Frontal cortex (tissue), 4 donors: ENCODE measurements around the gene NRN1L. TPM values are rescaled to one million over a fixed set of nuclear protein-coding genes. Genes with fewer than 3 reads are reported as not detected.

Experiments used
- DNase-seq, 2 donors: peaks; one replicate each; pipeline ENCODE4 v3.0.0; 2012; ENCODE audit warnings: low spot score in 2 of 2
- FAIRE-seq: peaks from 2 replicates; lab custom pipeline; 2012; peaks lifted over from hg19 to GRCh38; lab: Jason Lieb, UNC
- total RNA-seq: library from RNA; depleted of rRNA; stranded (reverse); fragments of >200 nt; gene quantifications from one replicate; pipeline ENCODE4 v1.2.3, GENCODE V29; 2014
- donor health status: control.
- donor health status: control.
- donor health status: control.

Gene NRN1L
- total RNA-seq, 1 donor from 2014 or later, result not detected

GRCh38 chr16:67880584-67880983 is 4.1 kb upstream of the NRN1L start:
- no peak for FAIRE-seq

GRCh38 chr16:67881621-67882161 is 3.0 kb upstream of the NRN1L start:
- DNase-seq, result peak; percentile 51 to 70
- FAIRE-seq, result no peak

More at GRCh38 chr16:67880584-67880983, 4.1 kb upstream of the NRN1L start:
- DNase-seq, result no peak

- no peak for FAIRE-seq
Observed at GRCh38 chr16:67882374-67883145, 2.1 kb upstream of the NRN1L start.

GRCh38 chr16:67883146-67883871 is 1.4 kb upstream of the NRN1L start:
- FAIRE-seq (no peak), DNase-seq (no peak)

More at GRCh38 chr16:67882374-67883145, 2.1 kb upstream of the NRN1L start:
- DNase-seq, result peak; percentile 53 to 83

GRCh38 chr16:67883872-67884261 is 818 bp upstream of the NRN1L start:
- FAIRE-seq, result no peak
- peak; percentile 71 to 79 for DNase-seq

- DNase-seq (no peak), FAIRE-seq (no peak)
Observed at GRCh38 chr16:67885545-67885944, 860 bp downstream of the NRN1L start.

GRCh38 chr16:67885976-67886375 is 1.3 kb downstream of the NRN1L start:
- no peak for DNase-seq
- FAIRE-seq, result no peak

- FAIRE-seq, result no peak
- no peak for DNase-seq
Observed at GRCh38 chr16:67886387-67886786, 1.7 kb downstream of the NRN1L start.

- DNase-seq (no peak), FAIRE-seq (no peak)
Observed at GRCh38 chr16:67888331-67888730, 3.6 kb downstream of the NRN1L start.

- DNase-seq (no peak), FAIRE-seq (no peak)
Observed at GRCh38 chr16:67892375-67892774, 7.7 kb downstream of the NRN1L start.

GRCh38 chr16:67892899-67893742 is 8.4 kb downstream of the NRN1L start, which contains the start of gene PSKH1:
Gene PSKH1 (plus strand): TSS chr16:67893254. CDS start chr16:67908750, 15,496 bp downstream.
- no peak for FAIRE-seq
- peak; percentile 99 to 100 for DNase-seq

- no peak for FAIRE-seq
- peak in 1 of 2 donors; percentile 25 for DNase-seq
Observed at GRCh38 chr16:67893743-67894399, 9.2 kb downstream of the NRN1L start.

GRCh38 chr16:67897231-67897630 is 12.5 kb downstream of the NRN1L start:
- DNase-seq, result no peak
- no peak for FAIRE-seq

GRCh38 chr16:67901734-67902133 is 17.0 kb downstream of the NRN1L start:
- DNase-seq, result no peak
- no peak for FAIRE-seq

GRCh38 chr16:67902831-67903230 is 18.1 kb downstream of the NRN1L start:
- FAIRE-seq (no peak), DNase-seq (no peak)

GRCh38 chr16:67907397-67908180 is 22.9 kb downstream of the NRN1L start:
- FAIRE-seq (no peak), DNase-seq (no peak)

GRCh38 chr16:67909056-67909742 is 24.5 kb downstream of the NRN1L start:
- FAIRE-seq, result no peak

GRCh38 chr16:67910158-67910557 is 25.5 kb downstream of the NRN1L start:
- FAIRE-seq (no peak), DNase-seq (peak; percentile 55 to 57)

More at GRCh38 chr16:67909056-67909742, 24.5 kb downstream of the NRN1L start:
- no peak for DNase-seq
